Measurements from ENCODE around the gene PCCA.

DNA sequence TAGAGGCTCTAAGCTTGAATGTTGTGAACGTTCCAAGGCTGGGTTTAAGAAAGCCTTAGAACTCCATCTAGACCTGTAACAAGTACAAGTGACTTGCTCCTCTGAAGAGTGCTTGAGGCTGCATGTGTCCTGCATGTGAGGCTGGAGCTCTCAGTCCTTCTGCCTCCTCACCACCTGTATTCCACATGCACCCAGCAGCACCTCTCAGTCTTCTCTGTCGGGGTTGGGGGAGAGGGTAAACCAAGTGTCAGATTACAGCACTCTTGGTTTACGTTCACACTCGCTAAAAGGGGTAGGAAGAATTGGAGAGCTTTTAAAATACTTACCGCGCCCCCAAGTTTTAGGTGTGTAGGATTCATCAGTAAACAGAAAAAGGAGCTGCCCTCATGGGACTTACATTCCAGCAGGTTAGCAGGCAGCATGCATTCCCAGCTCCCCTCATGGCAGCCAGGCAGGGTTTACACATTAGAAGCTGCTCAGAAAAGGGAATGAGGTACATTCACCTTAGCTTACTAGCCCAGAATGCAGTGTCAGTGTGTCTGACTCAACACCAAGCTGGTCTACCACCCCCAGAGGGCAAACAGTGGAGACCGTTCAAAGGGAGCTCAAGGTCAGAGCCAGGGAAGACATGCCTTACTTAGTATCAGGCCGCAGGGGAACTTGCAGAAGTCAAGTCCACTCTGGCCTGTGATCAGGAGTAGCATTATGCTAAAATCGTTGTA is 248.1 kb downstream of the PCCA start:
- TF ChIP-seq POLR2A (IDR thresholded peaks at IDR 0.05) (no peak), EP300 (IDR thresholded peaks at IDR 0.05) (no peak)
- TF ChIP-seq, protein P1, sequence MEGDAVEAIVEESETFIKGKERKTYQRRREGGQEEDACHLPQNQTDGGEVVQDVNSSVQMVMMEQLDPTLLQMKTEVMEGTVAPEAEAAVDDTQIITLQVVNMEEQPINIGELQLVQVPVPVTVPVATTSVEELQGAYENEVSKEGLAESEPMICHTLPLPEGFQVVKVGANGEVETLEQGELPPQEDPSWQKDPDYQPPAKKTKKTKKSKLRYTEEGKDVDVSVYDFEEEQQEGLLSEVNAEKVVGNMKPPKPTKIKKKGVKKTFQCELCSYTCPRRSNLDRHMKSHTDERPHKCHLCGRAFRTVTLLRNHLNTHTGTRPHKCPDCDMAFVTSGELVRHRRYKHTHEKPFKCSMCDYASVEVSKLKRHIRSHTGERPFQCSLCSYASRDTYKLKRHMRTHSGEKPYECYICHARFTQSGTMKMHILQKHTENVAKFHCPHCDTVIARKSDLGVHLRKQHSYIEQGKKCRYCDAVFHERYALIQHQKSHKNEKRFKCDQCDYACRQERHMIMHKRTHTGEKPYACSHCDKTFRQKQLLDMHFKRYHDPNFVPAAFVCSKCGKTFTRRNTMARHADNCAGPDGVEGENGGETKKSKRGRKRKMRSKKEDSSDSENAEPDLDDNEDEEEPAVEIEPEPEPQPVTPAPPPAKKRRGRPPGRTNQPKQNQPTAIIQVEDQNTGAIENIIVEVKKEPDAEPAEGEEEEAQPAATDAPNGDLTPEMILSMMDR (IDR thresholded peaks at IDR 0.05), result no peak
